Measurements from ENCODE around the gene C19orf81. TPM values are rescaled to one million over a fixed set of nuclear protein-coding genes. Genes with fewer than 3 reads are reported as not detected.

C19orf81 gene
- total RNA-seq, 1 experiment from 2014 or later, result 14.5 TPM

DNA sequence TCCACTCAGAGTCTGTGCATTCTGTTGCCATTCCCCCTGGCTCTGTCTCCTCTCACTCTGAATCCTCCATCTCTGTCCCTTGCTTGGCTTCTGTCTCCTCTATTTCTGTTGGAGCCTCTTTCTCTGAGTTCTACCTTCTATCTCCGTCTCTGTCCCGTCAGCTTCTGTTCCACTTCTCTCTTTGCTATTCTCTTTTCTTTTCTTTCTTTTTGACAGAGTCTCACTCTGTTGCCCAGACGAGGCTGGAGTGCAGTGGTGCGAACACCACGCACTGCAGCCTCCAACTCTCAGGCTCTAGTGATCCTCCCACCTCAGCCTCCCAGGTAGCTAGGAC lies 47.2 kb upstream of the C19orf81 start:
- Histone ChIP-seq H3K4me2 (ENCODE audit: low read length) (no peak overlapping the region), H3K9me2 (ENCODE audit: insufficient read depth) (no peaks in the 10 kb centered on the region), H3K36me3 (ENCODE audit: control insufficient read depth in 1 of 2, insufficient read depth in 2 of 2, low read length in 2 of 2) (no peaks in the 10 kb centered on the region), H3K4me3 (replicated peaks in 1 of 2; ENCODE audit: low read depth in 1 of 2, low read length in 2 of 2) (no peak overlapping the region), H4K20me1 (ENCODE audit: insufficient read depth) (no peaks in the 10 kb centered on the region), H3K27me3 (ENCODE audit: insufficient read depth, low read length) (peaks cover 4% of the 10 kb centered on the region; the same call in 1 of the 2 replicates), H3K9me3 (ENCODE audit: control insufficient read depth in 1 of 2, insufficient read depth in 1 of 2, low read depth in 1 of 2, low read length in 2 of 2) (no peaks in the 10 kb centered on the region), H2AFZ (ENCODE audit: low read depth, low read length, poor library complexity, severe bottlenecking) (no peak overlapping the region), H3K9ac (ENCODE audit: low read length) (no peak overlapping the region), H3K27ac (ENCODE audit: low read depth, low read length) (no peak overlapping the region), H3K79me2 (ENCODE audit: insufficient read depth, low read length) (no peaks in the 10 kb centered on the region), H3K4me1 (ENCODE audit: control insufficient read depth in 1 of 2, insufficient read depth in 2 of 2, low read length in 2 of 2) (no peaks in the 10 kb centered on the region)
- intact Hi-C loops (cut with micrococcal nuclease), result no loop called here
- RAD21 ChIA-PET (ENCODE audit: low non-redundant PET in 1 of 2, low total read pairs in 2 of 2, uncharacterized antibody in 2 of 2, unreplicated experiment in 2 of 2), result no interaction called here
- CTCF ChIA-PET, result no interaction called here
- ATAC-seq, result no peak
- TF ChIP-seq ZFX (IDR thresholded peaks at IDR 0.05) (no peak), EZH2phosphoT487 (IDR thresholded peaks at IDR 0.05; ENCODE audit: borderline replicate concordance) (no peak), POLR2A (IDR thresholded peaks at IDR 0.05; ENCODE audit: borderline replicate concordance, extremely low read depth, insufficient read depth, insufficient read length) (no peak), CBX3 (IDR thresholded peaks at IDR 0.05; ENCODE audit: low read depth) (no peak), SP1 (IDR thresholded peaks at IDR 0.05; ENCODE audit: low read depth) (no peak), CEBPB (IDR thresholded peaks at IDR 0.05; ENCODE audit: low read depth) (no peak), RAD21 (IDR thresholded peaks at IDR 0.05; ENCODE audit: low read depth) (no peak)
- TF ChIP-seq, protein P1, sequence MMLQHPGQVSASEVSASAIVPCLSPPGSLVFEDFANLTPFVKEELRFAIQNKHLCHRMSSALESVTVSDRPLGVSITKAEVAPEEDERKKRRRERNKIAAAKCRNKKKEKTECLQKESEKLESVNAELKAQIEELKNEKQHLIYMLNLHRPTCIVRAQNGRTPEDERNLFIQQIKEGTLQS (IDR thresholded peaks at IDR 0.05), result no peak
- TF ChIP-seq, protein P2, sequence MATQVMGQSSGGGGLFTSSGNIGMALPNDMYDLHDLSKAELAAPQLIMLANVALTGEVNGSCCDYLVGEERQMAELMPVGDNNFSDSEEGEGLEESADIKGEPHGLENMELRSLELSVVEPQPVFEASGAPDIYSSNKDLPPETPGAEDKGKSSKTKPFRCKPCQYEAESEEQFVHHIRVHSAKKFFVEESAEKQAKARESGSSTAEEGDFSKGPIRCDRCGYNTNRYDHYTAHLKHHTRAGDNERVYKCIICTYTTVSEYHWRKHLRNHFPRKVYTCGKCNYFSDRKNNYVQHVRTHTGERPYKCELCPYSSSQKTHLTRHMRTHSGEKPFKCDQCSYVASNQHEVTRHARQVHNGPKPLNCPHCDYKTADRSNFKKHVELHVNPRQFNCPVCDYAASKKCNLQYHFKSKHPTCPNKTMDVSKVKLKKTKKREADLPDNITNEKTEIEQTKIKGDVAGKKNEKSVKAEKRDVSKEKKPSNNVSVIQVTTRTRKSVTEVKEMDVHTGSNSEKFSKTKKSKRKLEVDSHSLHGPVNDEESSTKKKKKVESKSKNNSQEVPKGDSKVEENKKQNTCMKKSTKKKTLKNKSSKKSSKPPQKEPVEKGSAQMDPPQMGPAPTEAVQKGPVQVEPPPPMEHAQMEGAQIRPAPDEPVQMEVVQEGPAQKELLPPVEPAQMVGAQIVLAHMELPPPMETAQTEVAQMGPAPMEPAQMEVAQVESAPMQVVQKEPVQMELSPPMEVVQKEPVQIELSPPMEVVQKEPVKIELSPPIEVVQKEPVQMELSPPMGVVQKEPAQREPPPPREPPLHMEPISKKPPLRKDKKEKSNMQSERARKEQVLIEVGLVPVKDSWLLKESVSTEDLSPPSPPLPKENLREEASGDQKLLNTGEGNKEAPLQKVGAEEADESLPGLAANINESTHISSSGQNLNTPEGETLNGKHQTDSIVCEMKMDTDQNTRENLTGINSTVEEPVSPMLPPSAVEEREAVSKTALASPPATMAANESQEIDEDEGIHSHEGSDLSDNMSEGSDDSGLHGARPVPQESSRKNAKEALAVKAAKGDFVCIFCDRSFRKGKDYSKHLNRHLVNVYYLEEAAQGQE (IDR thresholded peaks at IDR 0.05; ENCODE audit: low read depth), result no peak
- TF ChIP-seq, protein P3, sequence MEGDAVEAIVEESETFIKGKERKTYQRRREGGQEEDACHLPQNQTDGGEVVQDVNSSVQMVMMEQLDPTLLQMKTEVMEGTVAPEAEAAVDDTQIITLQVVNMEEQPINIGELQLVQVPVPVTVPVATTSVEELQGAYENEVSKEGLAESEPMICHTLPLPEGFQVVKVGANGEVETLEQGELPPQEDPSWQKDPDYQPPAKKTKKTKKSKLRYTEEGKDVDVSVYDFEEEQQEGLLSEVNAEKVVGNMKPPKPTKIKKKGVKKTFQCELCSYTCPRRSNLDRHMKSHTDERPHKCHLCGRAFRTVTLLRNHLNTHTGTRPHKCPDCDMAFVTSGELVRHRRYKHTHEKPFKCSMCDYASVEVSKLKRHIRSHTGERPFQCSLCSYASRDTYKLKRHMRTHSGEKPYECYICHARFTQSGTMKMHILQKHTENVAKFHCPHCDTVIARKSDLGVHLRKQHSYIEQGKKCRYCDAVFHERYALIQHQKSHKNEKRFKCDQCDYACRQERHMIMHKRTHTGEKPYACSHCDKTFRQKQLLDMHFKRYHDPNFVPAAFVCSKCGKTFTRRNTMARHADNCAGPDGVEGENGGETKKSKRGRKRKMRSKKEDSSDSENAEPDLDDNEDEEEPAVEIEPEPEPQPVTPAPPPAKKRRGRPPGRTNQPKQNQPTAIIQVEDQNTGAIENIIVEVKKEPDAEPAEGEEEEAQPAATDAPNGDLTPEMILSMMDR (IDR thresholded peaks at IDR 0.05 in 2 of 3, conservative IDR thresholded peaks at IDR 0.05 in 1 of 3; ENCODE audit: borderline replicate concordance in 1 of 3, insufficient read depth in 1 of 3, low read depth in 2 of 3, low read length in 2 of 3), result no peak
- DNase-seq (ENCODE audit: low read depth, low spot score), result no peak
- POLR2A ChIA-PET, result no interaction called here
- no TSS peak for BruUV-seq (replicated peaks)

All from HCT116 (cell line).